Midbrain (tissue), 1 donor: ENCODE measurements around the gene DEAF1.
A peak's percentile ranks its signal among the peaks of the same experiment; 100 is the strongest.
"Not testable (repeated sequence)": the region's sequence is repeated elsewhere in the genome, so short reads cannot be mapped to it uniquely, and the experiment has no call there.

ENCODE experiments used
- DNase-seq: peaks from one replicate; lab custom pipeline; 2025; lab: John Stamatoyannopoulos, UW

Gene DEAF1

GRCh38 chr11:701741-702461 is 6.9 kb upstream of the DEAF1 start:
- DNase-seq: no peak

- DNase-seq: no peak
These were observed 4.7 kb upstream of the DEAF1 start for GRCh38 chr11:699753-700152.

- DNase-seq: no peak
These were observed 4.1 kb upstream of the DEAF1 start for GRCh38 chr11:699116-699508.

- no peak for DNase-seq
These were observed 3.6 kb upstream of the DEAF1 start for GRCh38 chr11:698493-699115.

- no peak for DNase-seq
These were observed 2.8 kb upstream of the DEAF1 start for GRCh38 chr11:697811-698311.

- peak; percentile 31 for DNase-seq
These were observed 2.0 kb upstream of the DEAF1 start for GRCh38 chr11:696955-697491.

GRCh38 chr11:695538-696248 is 671 bp upstream of the DEAF1 start, which contains the start of gene TMEM80:
Gene TMEM80, plus strand, starts transcription at chr11:695816. Its CDS starts 12 bp downstream, at chr11:695828.
- peak; percentile 98 for DNase-seq

GRCh38 chr11:695288-695537 is 191 bp upstream of the DEAF1 start:
- DNase-seq: no peak

- DNase-seq: no peak
These were observed 997 bp downstream of the DEAF1 start for GRCh38 chr11:693887-694562.

GRCh38 chr11:693415-693831 is 1.6 kb downstream of the DEAF1 start:
- no peak for DNase-seq

GRCh38 chr11:692824-693414 is 2.1 kb downstream of the DEAF1 start:
- DNase-seq: no peak

GRCh38 chr11:691710-692590 is 3.1 kb downstream of the DEAF1 start:
- DNase-seq: no peak

GRCh38 chr11:690738-691633 is 4.0 kb downstream of the DEAF1 start:
- no peak for DNase-seq

- not testable (repeated sequence) for DNase-seq
These were observed 4.8 kb downstream of the DEAF1 start for GRCh38 chr11:690244-690643.

- no peak for DNase-seq
These were observed 5.4 kb downstream of the DEAF1 start for GRCh38 chr11:689625-690024.

- DNase-seq: no peak
These were observed 6.3 kb downstream of the DEAF1 start for GRCh38 chr11:688681-689080.

- no peak for DNase-seq
These were observed 7.3 kb downstream of the DEAF1 start for GRCh38 chr11:687751-688150.

GRCh38 chr11:686451-687243 is 8.4 kb downstream of the DEAF1 start:
- DNase-seq: no peak

GRCh38 chr11:680970-681369 is 14.1 kb downstream of the DEAF1 start:
- no peak for DNase-seq
